Activated CD4-positive, alpha-beta T cell treated with anti-CD3 and anti-CD28 coated beads for 36 hours (primary cell): Measurements from ENCODE around the gene MACO1. TPM values are rescaled to one million over a fixed set of nuclear protein-coding genes. Genes with fewer than 3 reads are reported as not detected.

Source experiments
- ATAC-seq: fragments of 200-7000 bp; cut with Tn5 transposase; one replicate; pipeline ENCODE4 v1.10.0; 2021; ENCODE audit warnings: mild to moderate bottlenecking, moderate library complexity
- CTCF ChIA-PET: fragments of 350-600 bp; sonication (Branson Sonifier 250); formaldehyde crosslinking; loops from one replicate; lab custom pipeline; 2021; ENCODE audit warnings: antibody characterized with exemption; lab: Charles Lee
- POLR2A ChIA-PET: fragments of 350-600 bp; sonication (Branson Sonifier 250); formaldehyde crosslinking; loops from one replicate; lab custom pipeline; 2021; ENCODE audit warnings: antibody characterized with exemption, inconsistent platforms; lab: Charles Lee
- DNase-seq: peaks from one replicate; pipeline ENCODE4 v3.0.0-alpha.2; 2020
- H3K27ac Mint-ChIP-seq: one replicate; pipeline ENCODE4 v1.8.0; 2021; ENCODE audit warnings: mixed read lengths
- H3K27me3 Mint-ChIP-seq: one replicate; pipeline ENCODE4 v1.8.0; 2021; ENCODE audit warnings: mixed read lengths
- H3K36me3 Mint-ChIP-seq: one replicate; pipeline ENCODE4 v1.8.0; 2021; ENCODE audit warnings: low read depth, mixed read lengths
- H3K4me1 Mint-ChIP-seq: one replicate; pipeline ENCODE4 v1.8.0; 2021; ENCODE audit warnings: mixed read lengths
- H3K4me3 Mint-ChIP-seq: one replicate; pipeline ENCODE4 v1.8.0; 2021; ENCODE audit warnings: mild to moderate bottlenecking, moderate library complexity, mixed read lengths
- H3K9me3 Mint-ChIP-seq: one replicate; pipeline ENCODE4 v1.8.0; 2021; ENCODE audit warnings: low read depth, mixed read lengths
- intact Hi-C, 2 experiments: fragments of 100-400 bp; cut with DNase I in 1 of 2; cut with micrococcal nuclease in 1 of 2; formaldehyde crosslinking; loops; one replicate each; pipeline versions ENCODE4 v1.14.2 to v1.15.1; 2022 to 2024; cut with DNase I, micrococcal nuclease
- total RNA-seq, 2 experiments: library from RNA; stranded (reverse); gene quantifications; one replicate each; pipeline ENCODE4 v1.2.3, GENCODE V29; 2021

MACO1 gene
- total RNA-seq, 2 experiments from 2014 or later: 15.7 to 18.5 TPM

GRCh38 chr1:25526753-25527152, 96.1 kb downstream of the MACO1 start:
- Mint-ChIP-seq H3K27ac (no peak overlapping the region), H3K4me3 (no peak overlapping the region), H3K9me3 (peaks cover 5% of the 10 kb centered on the region), H3K4me1 (no peaks in the 10 kb centered on the region), H3K36me3 (no peaks in the 10 kb centered on the region), H3K27me3 (no peaks in the 10 kb centered on the region)
- DNase-seq (no peak), ATAC-seq (no peak)
- POLR2A ChIA-PET: no interaction called here
- intact Hi-C loops: loop anchor here in 1 of 2 experiments (10.0 kb wide), 1 partner anchor 122 kb away; no protein-coding TSS in a partner anchor
- CTCF ChIA-PET: interaction anchor here (1.2 kb wide), 1 partner anchor 42 kb away, joined by 3 read pairs; no protein-coding TSS in a partner anchor

- Mint-ChIP-seq H3K36me3 (no peaks in the 10 kb centered on the region), H3K27ac (no peak overlapping the region), H3K4me1 (no peaks in the 10 kb centered on the region), H3K27me3 (no peaks in the 10 kb centered on the region), H3K4me3 (no peak overlapping the region), H3K9me3 (peaks cover 5% of the 10 kb centered on the region)
- CTCF ChIA-PET: interaction anchor here (1.2 kb wide), 1 partner anchor 42 kb away, joined by 3 read pairs; no protein-coding TSS in a partner anchor
- ATAC-seq (no peak), DNase-seq (no peak)
- POLR2A ChIA-PET: no interaction called here
- intact Hi-C loops: loop anchor here in 1 of 2 experiments (10.0 kb wide), 1 partner anchor 123 kb away; no protein-coding TSS in a partner anchor
Observed at GRCh38 chr1:25527226-25527846, 96.6 kb downstream of the MACO1 start.

DNA sequence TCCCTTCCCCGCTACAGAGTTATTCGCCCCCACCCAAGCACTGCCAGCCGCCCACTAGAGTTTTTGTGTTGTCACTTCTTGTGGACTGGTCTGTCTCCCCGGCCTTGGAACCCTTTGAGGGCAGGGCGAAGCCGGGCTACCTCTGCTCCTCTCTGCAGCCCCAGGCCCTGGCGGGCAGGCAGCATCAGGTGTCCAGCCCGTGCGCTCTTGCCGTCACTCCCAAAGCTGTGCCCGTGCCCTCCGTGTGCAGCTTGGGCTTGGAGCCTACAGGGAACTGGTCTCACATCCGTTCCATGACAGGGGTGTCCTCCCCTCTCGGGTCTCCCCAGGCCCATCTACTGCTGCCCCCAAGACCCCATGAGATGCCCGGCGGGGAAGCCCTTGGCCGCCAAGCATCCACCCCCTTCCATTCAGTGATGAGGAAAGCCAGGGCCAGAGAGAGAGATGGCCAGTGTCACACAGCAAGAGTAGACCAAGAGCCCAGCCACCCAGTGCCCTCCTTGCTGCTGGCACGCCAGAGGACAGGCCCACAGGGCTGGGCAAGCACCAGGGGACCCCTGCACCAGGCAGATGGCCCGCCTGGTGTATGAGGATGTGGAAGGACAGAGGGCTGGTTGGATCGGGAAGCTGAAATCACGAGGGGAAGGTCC, 97.4 kb downstream of the MACO1 start:
- no peaks in the 10 kb centered on the region for H3K4me1 Mint-ChIP-seq
- ATAC-seq (no peak), DNase-seq (no peak)
- ChIA-PET CTCF (interaction anchor here (0.6 kb wide), 3 partner anchors 26 to 140 kb away, joined by 3 read pairs; no protein-coding TSS in a partner anchor), POLR2A (no interaction called here)
- no peak overlapping the region for H3K4me3 Mint-ChIP-seq
- H3K27ac Mint-ChIP-seq: no peak overlapping the region
- peaks cover 5% of the 10 kb centered on the region for H3K9me3 Mint-ChIP-seq
- intact Hi-C loops: loop anchor here in 1 of 2 experiments (10.0 kb wide), 1 partner anchor 123 kb away; no protein-coding TSS in a partner anchor
- H3K27me3 Mint-ChIP-seq: no peaks in the 10 kb centered on the region
- H3K36me3 Mint-ChIP-seq: no peaks in the 10 kb centered on the region

DNA sequence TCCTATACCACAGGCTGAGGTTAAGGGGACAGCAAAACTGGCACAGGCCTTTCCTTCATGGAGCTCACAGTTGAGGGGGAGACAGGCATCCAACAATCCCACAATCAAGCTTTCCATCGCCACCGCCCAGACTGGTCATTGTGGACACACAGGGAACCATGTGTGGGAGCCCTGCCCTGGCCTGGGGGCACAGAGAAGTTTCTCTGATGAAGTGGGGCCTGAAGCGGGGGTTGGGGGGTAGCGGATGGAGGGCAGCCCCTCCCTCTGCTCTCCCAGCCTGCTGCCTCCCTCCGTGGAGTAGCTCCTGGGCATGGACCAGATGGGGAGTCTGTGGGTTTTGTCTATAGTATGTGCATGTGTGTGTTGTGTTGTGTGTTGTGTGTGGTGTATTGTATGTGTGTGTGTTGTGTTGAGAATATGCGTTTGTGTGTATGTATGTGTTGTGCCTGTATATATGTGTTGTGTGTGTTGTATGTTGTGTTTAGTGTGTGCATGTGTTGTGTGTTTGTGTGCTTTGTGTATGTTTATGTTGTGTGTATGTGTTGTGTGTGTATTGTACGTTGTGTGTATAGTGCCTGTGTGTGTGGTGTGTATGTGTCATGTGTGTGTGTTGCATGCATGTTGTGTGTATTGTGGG, 98.3 kb downstream of the MACO1 start:
- DNase-seq (no peak), ATAC-seq (no peak)
- H3K27me3 Mint-ChIP-seq: no peaks in the 10 kb centered on the region
- no peak overlapping the region for H3K4me3 Mint-ChIP-seq
- H3K27ac Mint-ChIP-seq: no peak overlapping the region
- H3K36me3 Mint-ChIP-seq: no peaks in the 10 kb centered on the region
- H3K9me3 Mint-ChIP-seq: peaks cover 5% of the 10 kb centered on the region
- intact Hi-C loops: loop anchor here in 1 of 2 experiments (10.0 kb wide), 1 partner anchor 124 kb away; no protein-coding TSS in a partner anchor
- ChIA-PET CTCF (interaction anchor here (0.6 to 0.7 kb wide), 3 partner anchors 11 to 140 kb away, joined by 3 read pairs; no protein-coding TSS in a partner anchor), POLR2A (no interaction called here)
- no peaks in the 10 kb centered on the region for H3K4me1 Mint-ChIP-seq

DNA sequence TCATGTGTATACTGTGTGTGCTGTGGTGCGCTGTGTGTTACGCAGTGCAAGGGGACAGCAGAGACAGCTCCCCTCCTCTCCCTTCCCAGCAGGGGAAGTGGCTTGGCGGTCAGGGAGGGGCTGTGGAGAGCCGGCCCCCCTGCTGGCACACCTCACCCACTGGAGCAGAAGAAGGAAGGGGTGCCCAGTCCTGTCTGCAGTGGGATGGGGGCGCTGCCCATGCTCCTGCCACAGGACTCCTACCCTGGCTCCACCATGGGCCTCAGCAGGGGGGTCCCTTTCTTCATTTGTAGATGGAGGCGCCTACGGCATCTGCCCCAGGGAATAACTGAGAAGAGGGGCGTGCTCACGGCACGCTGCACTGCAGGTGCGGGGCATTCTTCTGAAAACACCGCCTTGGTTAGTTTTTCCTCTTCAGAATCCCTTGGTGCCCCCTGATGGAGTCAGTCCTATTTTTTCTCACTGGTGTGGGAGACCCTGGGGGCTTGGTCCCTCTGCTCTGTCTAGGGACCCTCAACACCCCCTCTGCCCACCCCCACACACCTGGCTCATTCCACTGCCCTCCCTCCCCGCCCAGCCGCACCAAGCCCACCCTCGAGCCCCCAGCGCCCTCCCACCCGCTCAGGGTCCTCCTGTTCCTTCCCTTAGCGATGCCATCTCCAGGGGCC, 99.0 kb downstream of the MACO1 start:
- Mint-ChIP-seq H3K36me3 (no peaks in the 10 kb centered on the region), H3K4me1 (no peaks in the 10 kb centered on the region), H3K4me3 (no peak overlapping the region), H3K9me3 (peaks cover 5% of the 10 kb centered on the region), H3K27ac (no peak overlapping the region), H3K27me3 (no peaks in the 10 kb centered on the region)
- CTCF ChIA-PET: interaction anchor here (0.7 kb wide), 1 partner anchor 10 kb away, joined by 3 read pairs; no protein-coding TSS in a partner anchor
- intact Hi-C loops: loop anchor here in 1 of 2 experiments (10.0 kb wide), 1 partner anchor 125 kb away; no protein-coding TSS in a partner anchor
- POLR2A ChIA-PET: no interaction called here
- DNase-seq (no peak), ATAC-seq (no peak)

- ATAC-seq: no peak
- H3K4me3 Mint-ChIP-seq: no peak overlapping the region
Observed at GRCh38 chr1:25530186-25531081, 99.7 kb downstream of the MACO1 start.

GRCh38 chr1:25531082-25531461, 100.4 kb downstream of the MACO1 start:
- ATAC-seq: no peak
- no peak for DNase-seq
- H3K4me3 Mint-ChIP-seq: no peak overlapping the region
- H3K36me3 Mint-ChIP-seq: no peaks in the 10 kb centered on the region
- peaks cover 3% of the 10 kb centered on the region for H3K9me3 Mint-ChIP-seq
- intact Hi-C loops: no loop called here
- no peak overlapping the region for H3K27ac Mint-ChIP-seq
- H3K27me3 Mint-ChIP-seq: no peaks in the 10 kb centered on the region
- H3K4me1 Mint-ChIP-seq: no peaks in the 10 kb centered on the region
- POLR2A ChIA-PET: no interaction called here
- CTCF ChIA-PET: no interaction called here

More at GRCh38 chr1:25530186-25531081, 99.7 kb downstream of the MACO1 start:
- Mint-ChIP-seq H3K4me1 (no peaks in the 10 kb centered on the region), H3K27ac (no peak overlapping the region), H3K9me3 (peaks cover 5% of the 10 kb centered on the region), H3K27me3 (no peaks in the 10 kb centered on the region), H3K36me3 (no peaks in the 10 kb centered on the region)
- ChIA-PET POLR2A (no interaction called here), CTCF (interaction anchor here (0.5 kb wide), 1 partner anchor 78 kb away, joined by 3 read pairs; no protein-coding TSS in a partner anchor)
- no peak for DNase-seq
- intact Hi-C loops: no loop called here

DNA sequence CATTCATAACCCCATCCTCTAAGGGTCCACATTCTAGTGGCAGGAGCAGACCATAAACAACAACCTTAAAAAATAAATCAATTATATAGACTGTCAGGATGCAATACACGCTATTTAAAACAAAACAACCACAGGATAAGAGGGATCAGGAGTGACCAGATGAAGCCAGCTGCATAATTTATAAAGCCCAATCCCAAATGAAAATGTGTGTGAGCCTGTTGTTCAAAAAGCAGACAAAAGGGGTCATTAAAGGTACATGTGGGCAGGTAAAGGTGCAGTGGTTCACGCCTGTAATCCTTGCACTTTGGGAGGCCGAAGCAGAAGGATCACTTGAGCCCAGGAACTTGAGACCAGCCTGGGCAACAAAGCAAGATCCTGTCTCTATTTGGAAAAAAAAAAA, 102.3 kb downstream of the MACO1 start:
- Mint-ChIP-seq H3K27ac (no peak overlapping the region), H3K4me1 (no peaks in the 10 kb centered on the region), H3K9me3 (peaks cover 3% of the 10 kb centered on the region), H3K27me3 (no peaks in the 10 kb centered on the region), H3K4me3 (no peak overlapping the region), H3K36me3 (no peaks in the 10 kb centered on the region)
- CTCF ChIA-PET: interaction anchor here (0.6 kb wide), 2 partner anchors 22 to 193 kb away, joined by 3 to 4 read pairs; no protein-coding TSS in a partner anchor
- DNase-seq: no peak
- POLR2A ChIA-PET: no interaction called here
- ATAC-seq: no peak
- intact Hi-C loops: no loop called here

DNA sequence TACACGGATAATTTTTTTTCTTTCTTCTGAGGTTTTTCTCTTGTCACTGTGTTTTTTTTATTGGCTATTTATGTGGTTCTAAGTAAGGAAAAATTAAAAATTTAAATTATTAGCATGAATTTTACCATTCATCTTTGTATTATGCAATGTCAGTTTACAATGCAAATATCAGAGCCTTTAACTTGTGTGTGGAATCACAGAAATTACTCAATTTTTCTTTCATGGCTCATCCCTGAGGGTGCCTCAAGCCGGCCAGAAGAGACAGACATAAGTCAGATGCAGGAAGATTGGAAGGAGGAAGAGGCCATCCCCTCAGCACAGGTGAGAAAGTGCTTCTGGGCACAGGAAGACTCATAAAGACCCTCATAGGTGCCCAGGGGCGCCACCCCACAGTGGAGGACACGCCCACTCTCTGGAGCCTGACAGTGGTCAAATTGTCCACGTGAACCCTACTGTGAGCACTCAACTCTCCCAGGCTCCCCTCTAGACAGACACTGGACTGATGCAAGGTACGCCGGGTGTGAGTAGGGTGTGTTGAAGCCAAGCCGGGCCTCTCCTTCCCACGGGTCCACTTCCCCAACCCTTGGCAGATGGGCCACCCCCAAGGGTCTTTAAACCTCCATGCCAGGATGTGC, 103.2 kb downstream of the MACO1 start:
- Mint-ChIP-seq H3K27ac (no peak overlapping the region), H3K27me3 (no peaks in the 10 kb centered on the region), H3K36me3 (no peaks in the 10 kb centered on the region), H3K9me3 (peaks cover 3% of the 10 kb centered on the region), H3K4me1 (peaks cover 3% of the 10 kb centered on the region), H3K4me3 (no peak overlapping the region)
- ChIA-PET CTCF (interaction anchor here (0.6 kb wide), 1 partner anchor 192 kb away, joined by 3 read pairs; no protein-coding TSS in a partner anchor), POLR2A (no interaction called here)
- DNase-seq: no peak
- no peak for ATAC-seq
- intact Hi-C loops: no loop called here

DNA sequence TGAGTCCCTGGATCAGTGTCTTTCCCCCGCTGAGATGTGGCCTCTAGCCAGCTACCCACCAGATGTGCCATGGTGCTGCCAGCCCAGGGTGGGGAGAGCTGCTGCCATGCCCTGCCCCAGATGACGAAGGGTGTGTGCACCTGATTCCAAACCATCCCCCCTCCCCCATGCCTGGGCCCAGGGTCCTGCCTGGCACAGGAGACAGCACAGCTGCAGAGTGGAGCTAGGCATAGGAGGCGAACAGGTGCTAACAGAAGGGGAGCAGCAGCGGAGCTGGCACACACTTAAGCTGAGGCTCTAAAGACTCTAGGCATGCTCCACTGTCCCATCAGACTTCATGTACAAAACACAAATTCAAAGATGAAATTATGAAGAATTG, 103.7 kb downstream of the MACO1 start:
- no peaks in the 10 kb centered on the region for H3K36me3 Mint-ChIP-seq
- H3K27ac Mint-ChIP-seq: no peak overlapping the region
- H3K27me3 Mint-ChIP-seq: no peaks in the 10 kb centered on the region
- H3K4me1 Mint-ChIP-seq: peaks cover 3% of the 10 kb centered on the region
- intact Hi-C loops: no loop called here
- no peak for DNase-seq
- H3K4me3 Mint-ChIP-seq: no peak overlapping the region
- POLR2A ChIA-PET: no interaction called here
- H3K9me3 Mint-ChIP-seq: no peaks in the 10 kb centered on the region
- CTCF ChIA-PET: no interaction called here
- ATAC-seq: no peak
